ENCODE data around the gene RAD51B. TPM values are rescaled to one million over a fixed set of nuclear protein-coding genes. Genes with fewer than 3 reads are reported as not detected.

The RAD51B gene
- total and polyA plus RNA-seq, 8 donors: 10.8 to 18.3 (median 14.1) TPM

GRCh38 chr14:68521557-68521901 lies 702.0 kb downstream of the RAD51B start:
- H3K4me3 ChIP-seq: no peak overlapping the region
- intact Hi-C loops (cut with DNase I): no loop called here
- DNase-seq (no peak), ATAC-seq (no peak)
- peak overlapping the region; percentile 75 to 76 for H3K27ac ChIP-seq
- no peaks in the 10 kb centered on the region for H3K9me3 ChIP-seq
- no peaks in the 10 kb centered on the region for H3K36me3 ChIP-seq
- peaks cover 26 to 44% of the 10 kb centered on the region in 2 donors for H3K4me1 ChIP-seq
- TF ChIP-seq, protein P1, sequence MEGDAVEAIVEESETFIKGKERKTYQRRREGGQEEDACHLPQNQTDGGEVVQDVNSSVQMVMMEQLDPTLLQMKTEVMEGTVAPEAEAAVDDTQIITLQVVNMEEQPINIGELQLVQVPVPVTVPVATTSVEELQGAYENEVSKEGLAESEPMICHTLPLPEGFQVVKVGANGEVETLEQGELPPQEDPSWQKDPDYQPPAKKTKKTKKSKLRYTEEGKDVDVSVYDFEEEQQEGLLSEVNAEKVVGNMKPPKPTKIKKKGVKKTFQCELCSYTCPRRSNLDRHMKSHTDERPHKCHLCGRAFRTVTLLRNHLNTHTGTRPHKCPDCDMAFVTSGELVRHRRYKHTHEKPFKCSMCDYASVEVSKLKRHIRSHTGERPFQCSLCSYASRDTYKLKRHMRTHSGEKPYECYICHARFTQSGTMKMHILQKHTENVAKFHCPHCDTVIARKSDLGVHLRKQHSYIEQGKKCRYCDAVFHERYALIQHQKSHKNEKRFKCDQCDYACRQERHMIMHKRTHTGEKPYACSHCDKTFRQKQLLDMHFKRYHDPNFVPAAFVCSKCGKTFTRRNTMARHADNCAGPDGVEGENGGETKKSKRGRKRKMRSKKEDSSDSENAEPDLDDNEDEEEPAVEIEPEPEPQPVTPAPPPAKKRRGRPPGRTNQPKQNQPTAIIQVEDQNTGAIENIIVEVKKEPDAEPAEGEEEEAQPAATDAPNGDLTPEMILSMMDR (IDR thresholded peaks at IDR 0.05): no peak
- H3K27me3 ChIP-seq: no peaks in the 10 kb centered on the region

GRCh38 chr14:68521961-68522509 lies 702.5 kb downstream of the RAD51B start:
- no peak overlapping the region for H3K4me3 ChIP-seq
- H3K27ac ChIP-seq: peak overlapping the region; percentile 75 to 76
- H3K4me1 ChIP-seq: peaks cover 29 to 46% of the 10 kb centered on the region in 2 donors
- no peak for DNase-seq
- TF ChIP-seq, protein P1 (IDR thresholded peaks at IDR 0.05): no peak
- no peak for ATAC-seq
- intact Hi-C loops (cut with DNase I): no loop called here
- no peaks in the 10 kb centered on the region for H3K36me3 ChIP-seq
- no peaks in the 10 kb centered on the region for H3K9me3 ChIP-seq
- no peaks in the 10 kb centered on the region for H3K27me3 ChIP-seq

GRCh38 chr14:68522510-68523325 lies 703.1 kb downstream of the RAD51B start:
- no peaks in the 10 kb centered on the region for H3K9me3 ChIP-seq
- H3K4me3 ChIP-seq: no peak overlapping the region
- no peaks in the 10 kb centered on the region for H3K36me3 ChIP-seq
- DNase-seq: no peak
- intact Hi-C loops (cut with DNase I): no loop called here
- H3K27ac ChIP-seq: peak overlapping the region; percentile 75 to 76
- no peak for ATAC-seq
- H3K4me1 ChIP-seq: peaks cover 35 to 53% of the 10 kb centered on the region in 2 donors
- H3K27me3 ChIP-seq: no peaks in the 10 kb centered on the region
- TF ChIP-seq, protein P1 (IDR thresholded peaks at IDR 0.05): no peak

- Histone ChIP-seq H3K4me3 (no peak overlapping the region), H3K9me3 (no peaks in the 10 kb centered on the region), H3K27me3 (no peaks in the 10 kb centered on the region), H3K4me1 (peaks cover 38 to 58% of the 10 kb centered on the region in 2 donors), H3K36me3 (no peaks in the 10 kb centered on the region), H3K27ac (peak overlapping the region; percentile 19 to 35)
- TF ChIP-seq, protein P1 (IDR thresholded peaks at IDR 0.05): no peak
- intact Hi-C loops (cut with DNase I): no loop called here
- DNase-seq (no peak), ATAC-seq (no peak)
Observed at GRCh38 chr14:68523326-68523610, 703.7 kb downstream of the RAD51B start.

GRCh38 chr14:68523989-68524725 lies 704.6 kb downstream of the RAD51B start:
- TF ChIP-seq, protein P1 (IDR thresholded peaks at IDR 0.05): no peak
- ATAC-seq (no peak), DNase-seq (no peak)
- Histone ChIP-seq H3K9me3 (peaks cover 0 to under 1% of the 10 kb centered on the region in 2 donors), H3K27me3 (no peaks in the 10 kb centered on the region), H3K4me3 (no peak overlapping the region), H3K4me1 (peaks cover 38 to 56% of the 10 kb centered on the region in 2 donors), H3K27ac (peak overlapping the region; percentile 19 to 49), H3K36me3 (no peaks in the 10 kb centered on the region)
- intact Hi-C loops (cut with DNase I): no loop called here

Data from left lung (tissue), 10 donors.